WTC11 (cell line): Measurements from ENCODE around the gene AKT1S1.

Source experiments
- CREB1 ChIP-seq: sonication (generic); formaldehyde crosslinking; IDR thresholded peaks from 2 replicates; pipeline ENCODE4 v1.8.0; 2023; ENCODE audit warnings: mild to moderate bottlenecking, missing genetic modification reagents
- ETV6 ChIP-seq: sonication (generic); formaldehyde crosslinking; IDR thresholded peaks from 2 replicates; pipeline ENCODE4 v1.8.1; 2022; ENCODE audit warnings: mild to moderate bottlenecking, missing genetic modification reagents
- FOXP4 ChIP-seq: sonication (generic); formaldehyde crosslinking; IDR thresholded peaks from 2 replicates; pipeline ENCODE4 v1.8.0; 2022; ENCODE audit warnings: mild to moderate bottlenecking, missing genetic modification reagents
- NFYB ChIP-seq: sonication (generic); formaldehyde crosslinking; conservative IDR thresholded peaks from 2 replicates; pipeline ENCODE4 v1.8.0; 2022; ENCODE audit warnings: low read depth, missing genetic modification reagents

- no peak for TF ChIP-seq CREB1 (CRISPR knock-in tag)
- no peak for TF ChIP-seq ETV6 (CRISPR knock-in tag)
- TF ChIP-seq NFYB (CRISPR knock-in tag), result no peak
- no peak for TF ChIP-seq FOXP4 (CRISPR knock-in tag)
These were observed 2.0 kb downstream of the AKT1S1 start for GRCh38 chr19:49875177-49875576.
